Stimulated activated CD4-positive, alpha-beta T cell treated with anti-CD3 and anti-CD28 coated beads, TNF-alpha, amount 100 ng/mL, for 24 hours (primary cell): ENCODE results near the gene IL1RAP.

ENCODE experiments used
- DNase-seq, 3 experiments: peaks; one replicate each; pipeline ENCODE4 v3.0.0-alpha.2; 2020; ENCODE audit warnings: low read depth in 3 of 3

Gene IL1RAP

GRCh38 chr3:190579514-190580137 is 65.7 kb downstream of the IL1RAP start:
- no peak for DNase-seq

- no peak for DNase-seq
Observed at GRCh38 chr3:190580417-190580816, 66.5 kb downstream of the IL1RAP start.

- no peak for DNase-seq
Observed at GRCh38 chr3:190581041-190581541, 67.2 kb downstream of the IL1RAP start.

- no peak for DNase-seq
Observed at GRCh38 chr3:190582667-190583066, 68.8 kb downstream of the IL1RAP start.

- peak; percentile 23 to 51 (median 44) for DNase-seq
Observed at GRCh38 chr3:190585805-190586630, 72.1 kb downstream of the IL1RAP start.

- peak in 1 of 3 experiments; percentile 37 for DNase-seq
Observed at GRCh38 chr3:190586631-190587011, 72.7 kb downstream of the IL1RAP start.

- DNase-seq, result no peak
Observed at GRCh38 chr3:190588570-190588969, 74.7 kb downstream of the IL1RAP start.

GRCh38 chr3:190589326-190589725 is 75.4 kb downstream of the IL1RAP start:
- DNase-seq, result no peak

GRCh38 chr3:190591080-190591479 is 77.2 kb downstream of the IL1RAP start:
- DNase-seq, result no peak

GRCh38 chr3:190593075-190593474 is 79.2 kb downstream of the IL1RAP start:
- DNase-seq, result no peak

GRCh38 chr3:190594171-190594570 is 80.3 kb downstream of the IL1RAP start:
- no peak for DNase-seq

GRCh38 chr3:190595179-190595795 is 81.4 kb downstream of the IL1RAP start:
- DNase-seq, result no peak

- DNase-seq, result no peak
Observed at GRCh38 chr3:190595807-190596206, 81.9 kb downstream of the IL1RAP start.

GRCh38 chr3:190596349-190597285 is 82.7 kb downstream of the IL1RAP start:
- no peak for DNase-seq

GRCh38 chr3:190597291-190597690 is 83.4 kb downstream of the IL1RAP start:
- no peak for DNase-seq

GRCh38 chr3:190601622-190602021 is 87.7 kb downstream of the IL1RAP start:
- DNase-seq, result no peak

- DNase-seq, result no peak
Observed at GRCh38 chr3:190605385-190605784, 91.5 kb downstream of the IL1RAP start.

GRCh38 chr3:190606596-190606995 is 92.7 kb downstream of the IL1RAP start:
- DNase-seq, result no peak

- DNase-seq, result no peak
Observed at GRCh38 chr3:190607021-190607420, 93.1 kb downstream of the IL1RAP start.

GRCh38 chr3:190608850-190609589 is 95.1 kb downstream of the IL1RAP start:
- DNase-seq, result no peak
